Measurements from ENCODE around the gene ATF1. TPM values are rescaled to one million over a fixed set of nuclear protein-coding genes. Genes with fewer than 3 reads are reported as not detected.

ATF1 gene
- 10 to 100 TPM; 33.5 to 66.1 (median 45.2) TPM for polyA plus RNA-seq (ENCODE audit: low read depth in 6 of 6)

DNA sequence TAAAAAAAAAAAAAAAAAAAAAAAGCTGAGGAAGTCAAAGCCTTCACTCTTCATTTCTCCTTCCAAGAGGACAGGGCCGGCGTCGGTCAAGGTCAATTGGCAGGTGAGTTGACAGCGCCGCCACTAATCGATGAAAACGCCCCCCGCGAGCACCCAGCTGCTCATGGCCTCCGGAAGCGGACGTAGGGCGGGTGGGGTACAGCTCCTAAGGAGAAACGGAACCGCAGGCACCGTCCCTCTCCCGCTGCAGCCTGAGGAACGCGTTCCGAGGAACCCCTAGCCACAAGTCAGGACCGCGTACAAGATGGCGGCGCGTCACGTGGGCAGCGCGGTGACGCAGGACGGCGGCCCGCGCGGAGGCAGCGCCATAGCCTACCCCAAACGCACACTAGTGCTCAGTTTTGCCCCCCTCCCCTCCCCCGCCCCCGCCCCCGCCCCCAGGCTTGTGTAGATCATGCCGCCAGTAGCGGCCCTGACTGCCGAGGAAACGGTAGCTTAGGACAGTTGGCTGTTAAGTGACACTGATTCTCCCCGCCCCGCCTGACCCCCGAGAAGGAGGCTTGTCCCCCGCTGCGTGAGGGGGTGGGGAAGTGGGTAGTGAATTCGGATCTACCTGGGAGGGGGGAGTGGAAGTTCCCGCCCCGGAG lies at the start of gene ATF1:
Gene ATF1, plus strand, starts transcription at position 463 of the 647 bp plus-strand sequence. CDS start 16,045 bp downstream, outside the sequence.
- Mint-ChIP-seq H3K9me3 (no peaks in the 10 kb centered on the region), H3K4me3 (peak within 1 kb of the TSS; percentile 90 to 99 (median 96)), H3K27me3 (no peaks in the 10 kb centered on the region), H3K27ac (peak within 1 kb of the TSS; percentile 98 to 99 (median 98)), H3K36me3 (no peaks in the 10 kb centered on the region), H3K4me1 (peaks cover 26 to 38% (median 35%) of the 10 kb centered on the region in 3 donors)
- DNase-seq = peak; percentile 90
- ATAC-seq (ENCODE audit: low read depth in 2 of 2) = peak; percentile 78 to 80

DNA sequence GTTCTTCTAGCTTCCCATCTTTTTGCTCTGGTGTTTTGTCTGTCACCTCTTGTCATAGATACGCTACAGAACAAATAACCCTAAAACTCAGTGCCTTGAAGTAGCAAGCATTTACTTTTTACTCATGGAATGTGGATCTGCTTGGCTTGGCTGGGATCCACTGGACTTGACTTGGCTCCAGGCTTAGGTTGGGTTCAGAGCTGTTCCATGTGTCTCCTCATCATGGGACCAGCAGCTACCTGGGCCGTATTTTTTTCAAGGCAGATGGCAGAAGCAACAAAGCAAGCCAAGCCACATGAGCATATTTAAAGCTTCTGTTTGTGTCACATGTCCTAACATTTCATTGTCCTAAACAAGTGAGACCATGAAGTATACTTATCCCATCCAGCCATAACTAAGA lies 48.7 kb upstream of the ATF1 start:
- no peak overlapping the region for H3K4me3 Mint-ChIP-seq
- DNase-seq = no peak
- no peaks in the 10 kb centered on the region for H3K27me3 Mint-ChIP-seq
- H3K36me3 Mint-ChIP-seq = peaks cover 20 to 29% of the 10 kb centered on the region in 2 donors
- no peaks in the 10 kb centered on the region for H3K9me3 Mint-ChIP-seq
- no peak for ATAC-seq (ENCODE audit: low read depth in 2 of 2)
- H3K4me1 Mint-ChIP-seq = no peaks in the 10 kb centered on the region
- H3K27ac Mint-ChIP-seq = peak overlapping the region in 3 of 6 donors; percentile 20 to 51 (median 28)

DNA sequence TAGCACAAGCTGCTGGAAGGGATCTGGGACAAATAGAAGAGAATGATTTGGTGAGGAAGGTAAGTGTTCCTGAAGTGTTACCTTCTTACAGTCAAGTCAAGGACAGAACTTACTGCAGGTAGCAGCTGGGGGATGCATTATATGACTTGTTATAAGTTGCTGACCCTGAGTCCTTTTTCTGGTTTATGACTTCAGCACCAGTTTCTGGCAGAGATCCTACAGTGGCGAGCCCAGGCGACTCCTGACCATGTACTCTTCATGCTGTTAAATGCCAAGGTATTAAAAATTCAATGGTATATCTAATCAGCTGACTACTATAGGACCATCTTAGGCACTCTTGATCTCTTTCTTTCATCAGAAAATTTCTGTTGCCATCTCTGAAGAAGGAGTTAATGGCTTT lies 45.1 kb upstream of the ATF1 start:
- Mint-ChIP-seq H3K27ac (peak overlapping the region in 2 of 6 donors; percentile 57 to 63), H3K4me3 (no peak overlapping the region), H3K4me1 (peaks cover 11 to 18% (median 17%) of the 10 kb centered on the region in 3 donors), H3K9me3 (no peaks in the 10 kb centered on the region), H3K27me3 (no peaks in the 10 kb centered on the region), H3K36me3 (peaks cover 31 to 50% of the 10 kb centered on the region in 2 donors)
- DNase-seq (no peak), ATAC-seq (ENCODE audit: low read depth in 2 of 2) (no peak)

DNA sequence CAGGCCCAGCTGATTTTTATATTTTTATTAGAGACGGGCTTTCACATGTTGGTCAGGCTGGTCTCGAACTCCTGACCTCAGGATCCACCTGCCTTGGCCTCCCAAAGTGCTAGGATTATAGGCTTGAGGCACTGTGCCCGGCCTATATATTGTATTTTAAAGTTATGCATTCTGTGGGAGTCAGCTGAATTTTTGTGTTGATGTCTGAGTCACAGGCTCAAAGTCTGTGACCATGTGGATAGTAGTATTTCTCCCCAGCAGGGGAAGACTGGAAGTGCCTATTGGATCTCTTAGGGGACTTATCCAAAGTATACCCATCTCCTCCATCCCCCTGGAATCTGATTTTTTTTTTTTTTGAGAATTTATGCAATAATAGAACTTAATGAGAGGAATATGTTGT lies 43.8 kb upstream of the ATF1 start:
- DNase-seq (no peak), ATAC-seq (ENCODE audit: low read depth in 2 of 2) (no peak)
- H3K27me3 Mint-ChIP-seq = no peaks in the 10 kb centered on the region
- peaks cover 11 to 18% (median 17%) of the 10 kb centered on the region in 3 donors for H3K4me1 Mint-ChIP-seq
- no peak overlapping the region for H3K4me3 Mint-ChIP-seq
- peaks cover 35 to 49% of the 10 kb centered on the region in 2 donors for H3K36me3 Mint-ChIP-seq
- H3K9me3 Mint-ChIP-seq = no peaks in the 10 kb centered on the region
- H3K27ac Mint-ChIP-seq = peak overlapping the region in 1 of 6 donors; percentile 56

DNA sequence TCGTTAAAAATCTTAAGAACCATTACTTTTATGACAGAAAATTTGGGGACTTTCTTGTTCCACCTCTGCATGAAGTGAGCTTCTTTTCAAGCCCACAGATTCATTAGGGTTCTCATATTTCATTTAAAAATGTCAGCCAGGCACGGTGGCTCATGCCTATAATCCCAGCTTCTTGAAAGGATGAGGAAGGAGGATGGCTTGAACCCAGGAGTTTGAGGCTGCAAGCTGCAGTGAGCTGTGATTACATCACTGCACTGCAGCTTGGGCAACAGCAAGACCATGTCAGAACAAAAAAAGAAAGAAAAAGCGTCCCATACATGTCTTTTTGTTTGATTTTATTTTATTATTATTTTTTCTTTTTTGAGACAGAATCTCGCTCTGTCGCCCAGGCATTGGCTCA lies 43.4 kb upstream of the ATF1 start:
- DNase-seq (no peak), ATAC-seq (ENCODE audit: low read depth in 2 of 2) (no peak)
- Mint-ChIP-seq H3K36me3 (peaks cover 37 to 49% of the 10 kb centered on the region in 2 donors), H3K4me1 (peaks cover 11 to 18% (median 17%) of the 10 kb centered on the region in 3 donors), H3K27ac (peak overlapping the region in 1 of 6 donors; percentile 63), H3K4me3 (no peak overlapping the region), H3K9me3 (no peaks in the 10 kb centered on the region), H3K27me3 (no peaks in the 10 kb centered on the region)

DNA sequence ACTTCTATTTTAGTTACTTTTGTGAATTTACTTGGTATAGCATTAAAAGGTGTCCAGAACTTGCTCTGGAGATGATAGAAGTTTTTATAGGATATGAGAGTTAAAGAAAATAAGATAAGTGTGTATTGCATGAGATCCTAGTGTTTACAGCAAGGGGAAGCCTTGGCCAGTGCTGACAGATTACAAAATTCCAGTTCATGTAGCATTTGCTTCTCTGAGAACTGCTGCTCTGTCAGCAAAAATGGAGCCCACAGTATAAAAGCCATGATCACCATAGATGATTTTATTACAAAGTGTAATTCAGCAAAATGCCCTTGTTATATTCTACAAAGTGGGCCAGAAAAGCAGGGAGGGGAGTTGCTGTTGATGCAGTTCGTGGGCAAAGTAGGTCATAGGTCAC lies 40.0 kb upstream of the ATF1 start:
- H3K4me1 Mint-ChIP-seq = peaks cover 11 to 20% (median 19%) of the 10 kb centered on the region in 3 donors
- no peak for ATAC-seq (ENCODE audit: low read depth in 2 of 2)
- H3K9me3 Mint-ChIP-seq = no peaks in the 10 kb centered on the region
- no peaks in the 10 kb centered on the region for H3K27me3 Mint-ChIP-seq
- H3K27ac Mint-ChIP-seq = peak overlapping the region in 1 of 6 donors; percentile 86
- H3K36me3 Mint-ChIP-seq = peaks cover 41 to 51% of the 10 kb centered on the region in 2 donors
- DNase-seq = no peak
- no peak overlapping the region for H3K4me3 Mint-ChIP-seq

DNA sequence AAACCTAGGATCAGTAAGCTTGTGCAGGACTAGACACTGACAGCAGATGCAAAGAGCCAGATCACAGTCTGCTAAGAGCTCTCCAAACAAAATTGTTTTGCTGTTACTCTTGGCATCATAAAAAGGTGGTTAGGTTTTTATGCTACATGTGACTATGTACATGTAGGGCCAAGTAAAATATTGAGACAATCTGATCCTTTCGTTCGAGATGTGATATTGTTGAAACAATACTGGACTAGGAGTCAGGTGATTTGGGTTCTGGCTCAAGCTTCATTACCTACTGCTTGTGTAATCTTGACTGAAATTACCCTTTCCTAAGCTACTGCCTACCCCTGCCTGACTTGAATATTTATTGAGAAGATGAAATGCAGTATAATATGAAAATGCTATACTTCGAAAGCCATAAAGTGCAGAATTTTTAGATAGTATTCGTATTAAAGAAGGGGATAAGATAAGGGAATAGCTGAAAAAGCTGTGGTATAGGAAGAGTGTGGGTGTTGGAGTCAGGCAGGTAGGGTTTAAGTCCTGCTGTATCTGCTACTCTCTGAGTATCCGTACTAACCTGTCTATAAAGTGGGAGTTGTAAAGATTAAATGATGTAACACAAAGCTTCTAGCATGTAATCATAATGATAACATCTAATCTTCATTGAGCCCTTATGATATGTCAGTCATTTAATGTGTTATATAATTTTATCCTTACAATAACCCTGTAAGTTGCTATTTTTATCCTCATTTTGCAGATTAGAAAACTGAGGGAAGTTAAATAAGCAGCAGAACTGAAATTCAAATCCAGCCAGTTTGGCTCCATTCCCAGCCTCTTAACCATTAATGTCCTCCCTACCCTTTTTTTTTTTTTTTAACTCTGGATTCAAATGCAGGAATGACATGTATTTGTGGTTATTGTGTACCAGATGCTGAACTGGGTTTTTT lies 38.6 kb upstream of the ATF1 start:
- H3K27ac Mint-ChIP-seq = peak overlapping the region in 2 of 6 donors; percentile 4 to 49
- no peaks in the 10 kb centered on the region for H3K27me3 Mint-ChIP-seq
- peaks cover 51 to 56% of the 10 kb centered on the region in 2 donors for H3K36me3 Mint-ChIP-seq
- ATAC-seq (ENCODE audit: low read depth in 2 of 2) (no peak), DNase-seq (no peak)
- H3K9me3 Mint-ChIP-seq = no peaks in the 10 kb centered on the region
- peaks cover 11 to 24% (median 23%) of the 10 kb centered on the region in 3 donors for H3K4me1 Mint-ChIP-seq
- H3K4me3 Mint-ChIP-seq = no peak overlapping the region

DNA sequence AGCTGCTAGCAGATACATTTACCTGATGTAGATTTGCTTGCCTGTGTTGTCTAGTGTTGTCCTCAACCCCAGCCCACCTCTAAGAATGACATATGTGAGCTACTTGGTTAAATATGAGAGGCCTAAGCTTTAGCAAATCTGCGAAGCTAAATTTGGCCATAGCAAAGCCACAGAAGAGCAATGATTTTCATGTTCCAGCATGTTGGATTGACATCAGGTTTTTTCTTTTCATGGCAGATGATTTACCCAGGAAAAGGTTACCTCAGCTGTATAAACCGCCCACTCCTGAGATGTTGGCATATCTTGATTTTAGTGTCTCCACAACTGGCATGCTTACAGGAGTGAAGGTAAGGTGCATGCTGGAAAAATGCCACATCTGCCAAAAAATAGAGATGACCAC lies 36.4 kb upstream of the ATF1 start:
- no peak for DNase-seq
- H3K36me3 Mint-ChIP-seq = peaks cover 59 to 60% of the 10 kb centered on the region in 2 donors
- peaks cover 0 to 2% (median 0%) of the 10 kb centered on the region in 7 donors for H3K9me3 Mint-ChIP-seq
- peaks cover 8 to 15% (median 14%) of the 10 kb centered on the region in 3 donors for H3K4me1 Mint-ChIP-seq
- no peak overlapping the region for H3K4me3 Mint-ChIP-seq
- no peak overlapping the region for H3K27ac Mint-ChIP-seq
- ATAC-seq (ENCODE audit: low read depth in 2 of 2) = no peak
- no peaks in the 10 kb centered on the region for H3K27me3 Mint-ChIP-seq

DNA sequence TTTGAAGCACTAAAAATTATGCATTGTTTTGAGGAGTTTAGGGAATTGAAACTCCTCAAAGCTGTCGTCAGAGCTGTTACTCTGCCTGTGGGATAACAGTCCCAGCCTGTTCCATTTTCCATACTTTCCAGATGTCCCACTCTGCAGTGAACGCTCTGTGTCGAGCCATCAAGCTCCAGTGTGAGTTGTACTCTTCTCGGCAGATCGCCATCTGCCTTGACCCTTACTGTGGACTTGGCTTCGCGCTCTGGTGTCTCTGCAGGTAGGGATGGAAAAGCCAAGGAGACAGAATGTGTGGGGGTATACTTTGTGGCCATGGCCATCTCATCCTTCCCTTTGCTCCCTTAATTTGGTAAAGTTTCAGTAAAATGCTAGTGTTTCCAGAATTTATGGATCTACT lies 35.5 kb upstream of the ATF1 start:
- ATAC-seq (ENCODE audit: low read depth in 2 of 2) (no peak), DNase-seq (no peak)
- Mint-ChIP-seq H3K4me3 (no peak overlapping the region), H3K27ac (peak overlapping the region in 1 of 6 donors; percentile 33), H3K9me3 (peaks cover 0 to 2% (median 0%) of the 10 kb centered on the region in 7 donors), H3K4me1 (peaks cover 0 to 6% (median 6%) of the 10 kb centered on the region in 3 donors), H3K36me3 (peaks cover 54 to 55% of the 10 kb centered on the region in 2 donors), H3K27me3 (no peaks in the 10 kb centered on the region)

DNA sequence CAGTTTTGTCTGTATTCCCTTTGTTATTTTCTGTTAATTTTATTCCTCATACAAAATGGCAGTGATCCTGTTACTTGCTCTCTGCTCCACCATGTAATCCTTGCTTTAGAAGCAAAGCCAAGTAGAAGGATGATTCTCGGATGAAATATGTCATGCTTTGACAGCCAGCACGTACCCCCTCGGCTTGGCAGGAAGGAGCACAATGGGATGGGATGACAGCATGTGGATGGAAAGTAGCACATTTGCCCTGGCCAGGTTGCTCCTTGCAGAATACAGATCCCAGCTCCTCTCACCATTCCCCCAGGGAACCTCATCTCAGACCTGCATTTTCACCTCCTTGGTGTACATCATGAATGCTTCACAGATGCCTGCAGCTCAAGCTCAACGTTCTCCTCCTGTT lies 35.1 kb upstream of the ATF1 start:
- no peak for ATAC-seq (ENCODE audit: low read depth in 2 of 2)
- H3K4me3 Mint-ChIP-seq = no peak overlapping the region
- DNase-seq = no peak
- H3K9me3 Mint-ChIP-seq = peaks cover 0 to 2% (median 0%) of the 10 kb centered on the region in 7 donors
- H3K27ac Mint-ChIP-seq = peak overlapping the region in 2 of 6 donors; percentile 6 to 23
- no peaks in the 10 kb centered on the region for H3K27me3 Mint-ChIP-seq
- peaks cover 0 to 6% (median 6%) of the 10 kb centered on the region in 3 donors for H3K4me1 Mint-ChIP-seq
- H3K36me3 Mint-ChIP-seq = peaks cover 51 to 52% of the 10 kb centered on the region in 2 donors

DNA sequence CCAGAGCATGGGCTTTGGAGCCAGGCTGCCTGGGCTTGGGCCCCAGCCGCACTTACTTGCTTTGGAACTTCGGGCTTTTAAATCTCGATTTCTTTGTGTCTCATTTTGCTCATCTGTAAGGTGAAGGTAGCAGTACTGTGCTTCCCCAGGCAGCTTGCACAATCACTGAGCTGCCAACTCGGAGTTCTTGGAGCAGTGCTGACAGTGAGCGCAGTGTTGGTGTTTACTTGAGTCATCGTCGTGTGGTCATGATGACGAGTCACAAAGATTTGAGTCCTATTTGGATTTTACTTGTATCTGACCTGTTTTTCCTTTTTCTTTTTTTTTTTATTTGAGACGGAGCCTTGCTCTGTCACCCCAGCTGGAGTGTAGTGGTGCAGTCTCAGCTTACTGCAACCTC lies 31.3 kb upstream of the ATF1 start:
- no peaks in the 10 kb centered on the region for H3K27me3 Mint-ChIP-seq
- peaks cover 45 to 58% of the 10 kb centered on the region in 2 donors for H3K36me3 Mint-ChIP-seq
- no peak for ATAC-seq (ENCODE audit: low read depth in 2 of 2)
- H3K4me3 Mint-ChIP-seq = no peak overlapping the region
- H3K27ac Mint-ChIP-seq = peak overlapping the region in 4 of 6 donors; percentile 24 to 66 (median 30)
- H3K9me3 Mint-ChIP-seq = peaks cover 0 to 2% (median 0%) of the 10 kb centered on the region in 7 donors
- H3K4me1 Mint-ChIP-seq = peaks cover 0 to 6% (median 6%) of the 10 kb centered on the region in 3 donors
- no peak for DNase-seq

DNA sequence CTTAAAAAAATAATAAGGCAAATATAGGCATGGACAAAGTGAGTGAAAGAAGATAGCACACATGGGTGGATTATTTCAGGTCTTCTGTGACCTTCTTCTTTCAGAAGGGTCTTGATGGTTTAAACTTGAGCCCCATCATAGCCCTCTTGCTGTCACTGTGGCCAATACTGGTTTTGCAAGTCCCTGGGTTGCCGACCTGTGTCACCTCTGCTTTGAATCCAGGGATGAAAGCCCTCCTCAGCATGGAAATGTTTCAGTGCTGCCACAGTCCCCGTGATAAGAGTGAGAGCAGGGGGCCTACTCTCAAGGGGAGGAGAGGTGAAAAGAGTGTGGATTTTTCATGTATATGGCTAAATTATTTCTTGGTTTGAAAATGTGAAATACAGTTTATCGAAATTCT lies 30.2 kb upstream of the ATF1 start:
- Mint-ChIP-seq H3K36me3 (peaks cover 43 to 54% of the 10 kb centered on the region in 2 donors), H3K4me3 (no peak overlapping the region), H3K27me3 (no peaks in the 10 kb centered on the region), H3K9me3 (peaks cover 0 to 2% (median 0%) of the 10 kb centered on the region in 7 donors), H3K4me1 (peaks cover 0 to 6% (median 5%) of the 10 kb centered on the region in 3 donors), H3K27ac (peak overlapping the region in 2 of 6 donors; percentile 38 to 69)
- DNase-seq = no peak
- ATAC-seq (ENCODE audit: low read depth in 2 of 2) = no peak
